Measurements from ENCODE around the gene SERBP1.
"Not testable (repeated sequence)": the region's sequence is repeated elsewhere in the genome, so short reads cannot be mapped to it uniquely, and the experiment has no call there.

Gene SERBP1

GRCh38 chr1:67451356-67451755 is 21.2 kb upstream of the SERBP1 start:
- H3K4me2 ChIP-seq (ENCODE audit: low read length), result no peak overlapping the region
- no peaks in the 10 kb centered on the region for H3K79me2 ChIP-seq (ENCODE audit: control insufficient read depth, low read length)
- no peaks in the 10 kb centered on the region for H4K20me1 ChIP-seq (ENCODE audit: control insufficient read depth, insufficient read depth, low read depth, low read length)
- no peaks in the 10 kb centered on the region for H3F3A ChIP-seq (ENCODE audit: control insufficient read depth, insufficient read depth)
- no peaks in the 10 kb centered on the region for H3K9me3 ChIP-seq (ENCODE audit: control insufficient read depth, insufficient read depth, low read length)
- TF ChIP-seq CTCF (IDR thresholded peaks at IDR 0.05; ENCODE audit: low read depth, low read length, poor library complexity, severe bottlenecking), result no peak
- TF ChIP-seq EZH2phosphoT487 (IDR thresholded peaks at IDR 0.05; ENCODE audit: borderline replicate concordance, low read length), result no peak
- no peaks in the 10 kb centered on the region for H3K36me3 ChIP-seq (ENCODE audit: control insufficient read depth, low read length)
- peaks cover 17% of the 10 kb centered on the region; the same call in 1 of the 2 replicates for H3K27me3 ChIP-seq (ENCODE audit: control insufficient read depth, low read length)
- H3K4me1 ChIP-seq (ENCODE audit: control insufficient read depth, low read length), result no peaks in the 10 kb centered on the region
- H3K27ac ChIP-seq (ENCODE audit: low read depth, low read length), result no peak overlapping the region
- no peaks in the 10 kb centered on the region for H3K9me2 ChIP-seq (replicated peaks; ENCODE audit: control insufficient read depth, low read length)
- H3K4me3 ChIP-seq (ENCODE audit: low read length), result no peak overlapping the region

- H4K20me1 ChIP-seq (ENCODE audit: control insufficient read depth, insufficient read depth, low read depth, low read length), result no peaks in the 10 kb centered on the region
- TF ChIP-seq EZH2phosphoT487 (IDR thresholded peaks at IDR 0.05; ENCODE audit: borderline replicate concordance, low read length) (no peak), CTCF (IDR thresholded peaks at IDR 0.05; ENCODE audit: low read depth, low read length, poor library complexity, severe bottlenecking) (no peak)
- no peaks in the 10 kb centered on the region for H3F3A ChIP-seq (ENCODE audit: control insufficient read depth, insufficient read depth)
- H3K4me2 ChIP-seq (ENCODE audit: low read length), result no peak overlapping the region
- no peaks in the 10 kb centered on the region for H3K36me3 ChIP-seq (ENCODE audit: control insufficient read depth, low read length)
- H3K4me3 ChIP-seq (ENCODE audit: low read length), result no peak overlapping the region
- H3K79me2 ChIP-seq (ENCODE audit: control insufficient read depth, low read length), result no peaks in the 10 kb centered on the region
- H3K4me1 ChIP-seq (ENCODE audit: control insufficient read depth, low read length), result no peaks in the 10 kb centered on the region
- H3K27me3 ChIP-seq (ENCODE audit: control insufficient read depth, low read length), result peaks cover 5% of the 10 kb centered on the region; the same call in 1 of the 2 replicates
- no peaks in the 10 kb centered on the region for H3K9me3 ChIP-seq (ENCODE audit: control insufficient read depth, insufficient read depth, low read length)
- H3K9me2 ChIP-seq (replicated peaks; ENCODE audit: control insufficient read depth, low read length), result no peaks in the 10 kb centered on the region
- H3K27ac ChIP-seq (ENCODE audit: low read depth, low read length), result no peak overlapping the region
Observed at GRCh38 chr1:67446893-67447292, 16.7 kb upstream of the SERBP1 start.

GRCh38 chr1:67446014-67446413 is 15.8 kb upstream of the SERBP1 start:
- not testable (repeated sequence) for H3K79me2 ChIP-seq (ENCODE audit: control insufficient read depth, low read length); H3K9me2 ChIP-seq (replicated peaks; ENCODE audit: control insufficient read depth, low read length); H3K9me3 ChIP-seq (ENCODE audit: control insufficient read depth, insufficient read depth, low read length); H3K4me2 ChIP-seq (ENCODE audit: low read length); H3K4me3 ChIP-seq (ENCODE audit: low read length); H3K27ac ChIP-seq (ENCODE audit: low read depth, low read length); H3F3A ChIP-seq (ENCODE audit: control insufficient read depth, insufficient read depth); H3K27me3 ChIP-seq (ENCODE audit: control insufficient read depth, low read length); H3K36me3 ChIP-seq (ENCODE audit: control insufficient read depth, low read length); H3K4me1 ChIP-seq (ENCODE audit: control insufficient read depth, low read length); H4K20me1 ChIP-seq (ENCODE audit: control insufficient read depth, insufficient read depth, low read depth, low read length)

GRCh38 chr1:67441739-67442281 is 11.6 kb upstream of the SERBP1 start:
- Histone ChIP-seq H3K27ac (ENCODE audit: low read depth, low read length) (no peak overlapping the region), H3K79me2 (ENCODE audit: control insufficient read depth, low read length) (no peaks in the 10 kb centered on the region), H3K9me3 (ENCODE audit: control insufficient read depth, insufficient read depth, low read length) (no peaks in the 10 kb centered on the region), H3F3A (ENCODE audit: control insufficient read depth, insufficient read depth) (no peaks in the 10 kb centered on the region), H3K36me3 (ENCODE audit: control insufficient read depth, low read length) (no peaks in the 10 kb centered on the region), H3K4me1 (ENCODE audit: control insufficient read depth, low read length) (no peaks in the 10 kb centered on the region), H3K27me3 (ENCODE audit: control insufficient read depth, low read length) (no peaks in the 10 kb centered on the region; the same call in 1 of the 2 replicates), H3K4me3 (ENCODE audit: low read length) (no peak overlapping the region), H4K20me1 (ENCODE audit: control insufficient read depth, insufficient read depth, low read depth, low read length) (no peaks in the 10 kb centered on the region), H3K4me2 (ENCODE audit: low read length) (no peak overlapping the region), H3K9me2 (replicated peaks; ENCODE audit: control insufficient read depth, low read length) (no peaks in the 10 kb centered on the region)
- TF ChIP-seq CTCF (IDR thresholded peaks at IDR 0.05; ENCODE audit: low read depth, low read length, poor library complexity, severe bottlenecking), result no peak
- no peak for TF ChIP-seq EZH2phosphoT487 (IDR thresholded peaks at IDR 0.05; ENCODE audit: borderline replicate concordance, low read length)
